Epidermal melanocyte (primary cell): ENCODE measurements around the gene POLR1C.
"Not testable (repeated sequence)": the region's sequence is repeated elsewhere in the genome, so short reads cannot be mapped to it uniquely, and the experiment has no call there.

ENCODE experiments used
- DNase-seq: peaks from one replicate; pipeline ENCODE4 v3.0.0; 2011; ENCODE audit warnings: low spot score; ENCODE audit not compliant: insufficient read length

Gene POLR1C

DNA sequence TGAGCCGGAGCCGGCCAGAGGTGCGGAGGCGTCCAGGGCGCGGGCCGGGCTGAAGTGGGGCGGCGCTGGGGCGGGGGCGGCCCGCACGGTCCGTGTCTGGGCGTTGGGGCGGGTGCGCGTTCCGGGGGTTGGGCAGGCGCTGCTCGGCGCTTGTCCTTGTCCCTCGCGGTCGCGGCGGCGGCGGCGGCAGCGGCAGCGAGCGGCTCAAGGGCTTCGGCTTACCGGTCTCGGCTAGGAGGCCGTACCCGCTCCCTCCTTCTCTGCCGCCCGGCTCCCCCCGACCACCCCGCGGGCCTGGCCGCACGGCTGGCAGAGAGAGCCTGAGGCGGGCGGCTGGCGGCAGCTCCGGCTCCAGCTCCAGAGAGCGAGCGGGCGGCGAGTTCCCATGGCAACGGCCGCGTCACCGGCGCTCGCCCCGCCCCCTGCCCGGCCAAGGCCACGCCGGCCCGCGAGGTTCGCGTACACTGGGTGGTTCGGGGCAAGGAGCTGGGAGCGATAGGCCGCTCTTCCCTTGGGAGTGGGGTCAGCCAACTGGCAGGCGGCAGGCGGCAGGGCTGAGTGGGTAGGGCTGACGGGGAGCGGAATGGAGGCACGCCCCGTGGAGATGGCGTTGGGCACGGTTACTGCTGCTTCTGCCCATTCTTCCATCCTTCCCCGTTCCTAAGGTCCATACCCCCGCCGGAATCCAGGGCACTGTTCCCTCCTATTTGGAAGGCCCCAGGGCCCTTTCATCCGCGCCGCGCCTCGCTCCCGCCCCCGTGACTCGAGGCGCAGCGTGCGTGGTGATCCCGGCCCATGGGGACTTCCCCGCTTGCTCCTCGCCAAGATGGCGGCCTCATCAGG lies 6.7 kb upstream of the POLR1C start, which contains the start of gene LRRC73:
LRRC73 (minus strand) TSS at position 363 of the 843 bp plus-strand sequence. CDS start 561 bp downstream, outside the sequence.
- DNase-seq = no peak

DNA sequence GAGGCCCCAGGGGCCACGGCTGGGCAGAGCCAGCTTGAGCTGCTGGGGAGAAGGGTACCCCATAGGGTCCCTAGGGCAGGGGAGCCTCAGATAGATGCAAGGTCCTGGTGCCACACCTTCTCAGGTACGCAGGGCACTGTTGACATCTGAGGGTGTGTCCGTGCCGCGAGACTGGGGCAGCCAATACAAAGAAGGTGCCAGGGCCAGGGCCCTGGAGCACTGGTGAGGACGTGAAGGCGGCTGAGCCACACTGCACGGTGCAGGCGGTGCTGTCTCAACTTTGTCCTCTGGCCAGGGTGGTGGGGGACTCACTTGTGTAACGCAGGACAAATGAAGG lies 6.1 kb upstream of the POLR1C start:
- no peak for DNase-seq

DNA sequence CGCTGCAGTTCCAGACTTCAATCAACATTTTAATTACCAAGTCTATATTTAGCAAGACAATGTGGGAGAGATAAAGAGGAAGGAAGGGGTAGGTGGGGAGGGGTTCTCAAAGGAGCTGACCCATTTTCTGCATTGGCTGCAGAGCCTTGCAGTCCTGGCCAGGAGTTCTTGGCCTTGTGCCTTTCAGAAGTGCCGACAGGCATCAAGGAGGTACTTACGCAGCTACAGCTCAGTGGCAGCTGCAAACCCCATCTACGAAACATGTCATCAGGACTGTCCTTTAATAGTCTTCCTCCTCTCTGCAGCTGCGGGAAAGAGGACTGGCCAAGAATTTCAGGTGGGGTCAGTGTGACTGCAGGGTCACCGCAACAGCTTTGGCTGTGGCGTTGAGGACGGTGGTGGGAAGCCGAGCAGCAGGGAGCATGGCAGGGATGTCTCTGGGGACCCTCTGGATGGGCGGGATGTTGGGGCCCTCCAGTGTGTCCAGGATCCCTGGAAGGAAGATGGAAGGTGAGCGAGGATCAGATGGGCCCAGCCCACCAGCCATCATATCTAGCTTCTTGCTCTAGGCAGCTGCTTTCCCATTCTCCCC lies 5.0 kb upstream of the POLR1C start:
- DNase-seq = no peak

DNA sequence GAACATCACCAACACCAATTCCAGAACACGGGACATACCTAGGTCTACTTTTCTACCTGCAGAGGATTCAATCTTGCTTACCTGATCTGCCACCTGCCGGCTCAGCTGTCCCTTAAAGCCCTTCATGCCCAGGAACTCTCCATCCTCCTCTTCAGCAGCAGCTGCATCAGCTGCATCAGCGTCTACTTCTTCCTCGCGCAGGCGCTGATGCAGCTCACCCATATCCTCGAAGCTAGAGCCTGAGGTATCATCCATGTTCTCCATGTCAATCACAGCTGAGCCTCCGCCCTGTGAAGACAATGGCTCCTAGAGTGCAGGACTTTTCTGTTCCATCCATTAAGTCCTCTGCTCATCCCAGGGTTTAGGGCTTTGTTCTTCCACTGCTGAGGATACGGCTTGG lies 1.1 kb upstream of the POLR1C start:
- DNase-seq = no peak

GRCh38 chr6:43516367-43516696 lies 557 bp upstream of the POLR1C start:
- DNase-seq = no peak

GRCh38 chr6:43517505-43518357 lies 842 bp downstream of the POLR1C start:
- no peak for DNase-seq

- DNase-seq = no peak
These were observed 3.2 kb downstream of the POLR1C start for GRCh38 chr6:43520097-43520496.

DNA sequence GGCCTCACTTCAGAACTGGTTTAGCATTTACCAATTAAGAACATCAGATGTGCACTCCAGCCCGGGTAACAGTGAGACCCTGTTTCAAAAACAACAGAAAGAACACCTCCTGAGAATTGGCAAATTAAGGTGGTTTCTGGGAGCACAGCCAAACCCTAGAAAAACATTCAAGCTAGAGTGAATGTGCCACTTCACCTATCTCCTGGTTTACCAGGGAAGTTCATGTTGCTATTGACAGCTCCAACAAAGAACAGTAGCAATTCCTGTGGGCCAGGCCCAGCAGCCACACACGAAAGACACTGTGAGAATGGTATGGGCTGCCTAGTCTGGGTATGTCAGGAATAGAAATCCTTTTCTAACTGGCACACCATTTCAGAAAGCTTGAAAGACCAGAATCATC lies 4.9 kb downstream of the POLR1C start:
- no peak for DNase-seq

- no peak for DNase-seq
These were observed 5.8 kb downstream of the POLR1C start for GRCh38 chr6:43522547-43523261.

DNA sequence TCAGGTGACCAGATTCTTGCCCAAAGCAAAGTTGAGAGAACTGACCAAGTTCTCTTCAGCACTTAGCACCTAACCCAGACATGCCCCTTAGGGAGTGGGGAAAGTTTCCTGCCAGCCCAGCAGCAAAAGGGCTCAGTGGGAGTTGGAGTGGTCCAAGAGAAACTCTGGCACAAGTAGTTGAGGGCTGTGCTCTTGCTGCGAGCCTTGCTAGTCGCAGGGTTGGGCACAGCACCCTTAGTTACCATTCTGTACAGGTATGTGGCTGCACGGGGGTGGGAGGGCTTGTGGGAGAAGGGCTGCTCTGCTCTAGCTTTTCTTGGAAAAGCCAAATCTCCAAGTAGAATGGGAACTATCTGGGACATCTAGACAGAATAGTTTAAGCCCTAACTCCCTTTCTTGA lies 6.4 kb downstream of the POLR1C start:
- DNase-seq = no peak

- no peak for DNase-seq
These were observed 7.6 kb downstream of the POLR1C start for GRCh38 chr6:43524483-43524961.

- no peak for DNase-seq
These were observed 15.3 kb downstream of the POLR1C start for GRCh38 chr6:43532201-43532600.

- DNase-seq = not testable (repeated sequence)
These were observed 22.1 kb downstream of the POLR1C start for GRCh38 chr6:43538986-43539385.

- DNase-seq = not testable (repeated sequence)
These were observed 22.5 kb downstream of the POLR1C start for GRCh38 chr6:43539409-43539808.

DNA sequence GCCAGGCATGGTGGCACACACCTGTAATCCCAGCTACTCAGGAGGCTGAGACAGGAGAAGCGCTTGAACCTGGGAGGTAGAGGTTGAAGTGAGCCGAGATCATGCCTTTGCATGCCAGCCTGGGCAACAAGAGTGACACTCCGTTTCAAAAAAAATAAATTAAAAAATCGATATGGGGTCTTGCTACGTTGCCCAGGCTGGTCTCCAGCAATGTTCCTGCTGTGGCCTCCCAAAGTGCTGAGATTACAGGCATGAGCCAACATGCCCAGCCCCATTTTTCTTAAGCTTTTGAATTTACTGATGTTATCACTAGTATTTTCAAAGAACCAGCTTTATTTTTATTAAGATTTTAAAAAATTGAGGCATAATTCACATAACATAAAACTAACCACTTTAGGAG lies 23.6 kb downstream of the POLR1C start:
- DNase-seq = no peak

DNA sequence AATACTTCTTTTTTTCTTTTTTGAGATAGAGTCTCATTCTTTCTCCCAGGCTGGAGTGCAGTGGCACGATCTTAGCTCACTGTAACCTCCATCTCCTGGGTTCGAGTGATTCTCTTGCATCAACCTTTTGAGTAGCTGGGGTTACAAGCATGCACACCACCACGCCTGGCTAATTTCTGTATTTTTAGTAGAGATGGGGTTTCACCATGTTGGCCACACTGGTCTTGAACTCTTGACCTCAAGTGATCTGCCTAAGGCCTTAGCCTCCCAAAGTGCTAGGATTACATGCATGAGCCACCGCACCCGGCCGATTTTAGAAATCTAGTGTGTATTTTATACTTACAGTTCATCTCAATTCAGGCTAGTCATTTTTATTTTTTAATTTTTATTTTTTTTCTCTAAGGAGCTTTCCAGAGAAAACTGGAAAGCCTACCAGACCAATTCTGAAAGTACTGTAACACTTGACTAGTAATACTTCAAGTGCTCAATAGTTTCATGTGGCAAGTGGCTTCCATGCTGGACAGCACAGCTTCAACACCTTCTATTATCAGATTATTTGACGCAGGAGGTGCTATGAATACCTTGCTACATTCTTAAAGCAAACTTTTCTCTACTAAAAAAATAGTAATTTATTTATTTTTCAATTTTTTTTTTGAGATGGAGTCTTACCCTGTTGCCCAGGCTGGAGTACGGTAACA lies 25.0 kb downstream of the POLR1C start:
- DNase-seq = no peak

- no peak for DNase-seq
These were observed 27.6 kb downstream of the POLR1C start for GRCh38 chr6:43544461-43544860.

GRCh38 chr6:43547222-43547621 lies 30.3 kb downstream of the POLR1C start:
- DNase-seq = no peak

GRCh38 chr6:43557620-43558019 lies 40.7 kb downstream of the POLR1C start:
- DNase-seq = not testable (repeated sequence)

DNA sequence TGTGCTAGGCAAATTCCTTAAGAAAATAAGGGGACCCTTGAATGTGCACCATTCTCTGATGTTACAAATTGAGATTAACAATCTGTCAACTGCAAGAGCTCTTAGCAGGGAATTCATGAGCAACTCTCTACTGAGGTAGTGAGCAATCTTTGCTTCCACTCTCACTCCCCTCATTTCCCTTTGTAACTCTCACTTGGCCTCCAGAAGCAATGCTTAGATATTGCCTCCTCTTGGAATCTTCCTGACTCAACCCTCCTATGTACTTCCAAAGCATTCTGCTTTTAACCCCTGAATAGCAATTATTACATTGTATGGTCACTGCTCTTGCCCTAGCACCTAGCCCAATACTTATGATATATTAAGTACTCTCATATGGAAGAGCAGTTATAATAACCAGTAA lies 42.4 kb downstream of the POLR1C start:
- DNase-seq = no peak
